ENCODE results near the gene ANKRD33B. TPM values are rescaled to one million over a fixed set of nuclear protein-coding genes. Genes with fewer than 3 reads are reported as not detected.

ANKRD33B gene
- total RNA-seq, 1 experiment from 2014 or later: 0.75 TPM

- intact Hi-C loops (cut with micrococcal nuclease; ENCODE audit: unreplicated experiment): no loop called here
- no peak overlapping the region for H3K27ac ChIP-seq (ENCODE audit: low read depth, low read length, poor library complexity, severe bottlenecking)
- H3K9me3 ChIP-seq (ENCODE audit: low read depth, low read length, poor library complexity, severe bottlenecking): no peaks in the 10 kb centered on the region
- POLR2A ChIA-PET (ENCODE audit: low non-redundant PET): no interaction called here
- TF ChIP-seq EZH2 (IDR thresholded peaks at IDR 0.05; ENCODE audit: borderline replicate concordance, low read depth, low read length, poor library complexity, severe bottlenecking): no peak
- TF ChIP-seq, protein P1, sequence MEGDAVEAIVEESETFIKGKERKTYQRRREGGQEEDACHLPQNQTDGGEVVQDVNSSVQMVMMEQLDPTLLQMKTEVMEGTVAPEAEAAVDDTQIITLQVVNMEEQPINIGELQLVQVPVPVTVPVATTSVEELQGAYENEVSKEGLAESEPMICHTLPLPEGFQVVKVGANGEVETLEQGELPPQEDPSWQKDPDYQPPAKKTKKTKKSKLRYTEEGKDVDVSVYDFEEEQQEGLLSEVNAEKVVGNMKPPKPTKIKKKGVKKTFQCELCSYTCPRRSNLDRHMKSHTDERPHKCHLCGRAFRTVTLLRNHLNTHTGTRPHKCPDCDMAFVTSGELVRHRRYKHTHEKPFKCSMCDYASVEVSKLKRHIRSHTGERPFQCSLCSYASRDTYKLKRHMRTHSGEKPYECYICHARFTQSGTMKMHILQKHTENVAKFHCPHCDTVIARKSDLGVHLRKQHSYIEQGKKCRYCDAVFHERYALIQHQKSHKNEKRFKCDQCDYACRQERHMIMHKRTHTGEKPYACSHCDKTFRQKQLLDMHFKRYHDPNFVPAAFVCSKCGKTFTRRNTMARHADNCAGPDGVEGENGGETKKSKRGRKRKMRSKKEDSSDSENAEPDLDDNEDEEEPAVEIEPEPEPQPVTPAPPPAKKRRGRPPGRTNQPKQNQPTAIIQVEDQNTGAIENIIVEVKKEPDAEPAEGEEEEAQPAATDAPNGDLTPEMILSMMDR (conservative IDR thresholded peaks at IDR 0.05; ENCODE audit: low read depth, low read length): no peak
- no peak overlapping the region for H3K4me3 ChIP-seq (ENCODE audit: low read depth, low read length, poor library complexity, severe bottlenecking)
- peaks cover 7% of the 10 kb centered on the region for H3K36me3 ChIP-seq (ENCODE audit: insufficient read depth, low read length, poor library complexity, severe bottlenecking)
- BruUV-seq (replicated peaks): no TSS peak
- peak; percentile 12 for DNase-seq (ENCODE audit: low spot score)
- no peaks in the 10 kb centered on the region for H3K27me3 ChIP-seq (replicated peaks; ENCODE audit: insufficient read depth, low read depth, low read length, poor library complexity)
- CTCF ChIA-PET: no interaction called here
- H3K4me1 ChIP-seq (ENCODE audit: insufficient read depth, low read length, poor library complexity, severe bottlenecking): peaks cover 4% of the 10 kb centered on the region
These were observed 112.4 kb downstream of the ANKRD33B start for GRCh38 chr5:10676224-10676623.

DNA sequence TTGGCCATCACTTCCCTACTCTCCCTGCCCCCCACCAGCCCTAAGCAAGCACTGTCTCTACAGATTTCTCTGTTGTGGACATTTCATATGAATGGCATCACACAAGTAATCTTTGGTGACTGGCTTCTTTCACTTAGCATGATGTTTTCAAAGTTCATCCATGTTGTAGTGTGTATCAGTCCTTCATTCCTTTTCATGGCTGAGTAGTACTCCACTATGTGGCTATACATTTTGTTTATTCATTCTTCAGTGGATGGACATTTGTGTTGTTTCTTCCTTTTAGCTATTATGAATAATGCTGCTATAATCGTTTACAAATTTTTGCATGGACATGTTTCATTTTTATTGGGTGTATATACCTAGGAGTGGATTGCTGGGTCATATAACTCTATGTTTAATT lies 113.1 kb downstream of the ANKRD33B start:
- CTCF ChIA-PET: no interaction called here
- no TSS peak for BruUV-seq (replicated peaks)
- TF ChIP-seq, protein P1 (conservative IDR thresholded peaks at IDR 0.05; ENCODE audit: low read depth, low read length): no peak
- TF ChIP-seq EZH2 (IDR thresholded peaks at IDR 0.05; ENCODE audit: borderline replicate concordance, low read depth, low read length, poor library complexity, severe bottlenecking): no peak
- Histone ChIP-seq H3K4me3 (ENCODE audit: low read depth, low read length, poor library complexity, severe bottlenecking) (no peak overlapping the region), H3K27ac (ENCODE audit: low read depth, low read length, poor library complexity, severe bottlenecking) (no peak overlapping the region), H3K36me3 (ENCODE audit: insufficient read depth, low read length, poor library complexity, severe bottlenecking) (peaks cover 7% of the 10 kb centered on the region), H3K27me3 (replicated peaks; ENCODE audit: insufficient read depth, low read depth, low read length, poor library complexity) (no peaks in the 10 kb centered on the region), H3K9me3 (ENCODE audit: low read depth, low read length, poor library complexity, severe bottlenecking) (no peaks in the 10 kb centered on the region), H3K4me1 (ENCODE audit: insufficient read depth, low read length, poor library complexity, severe bottlenecking) (no peaks in the 10 kb centered on the region)
- POLR2A ChIA-PET (ENCODE audit: low non-redundant PET): interaction anchor here (0.6 kb wide), 1 partner anchor 320 kb away, joined by 3 read pairs; no protein-coding TSS in a partner anchor
- no peak for DNase-seq (ENCODE audit: low spot score)
- intact Hi-C loops (cut with micrococcal nuclease; ENCODE audit: unreplicated experiment): no loop called here

DNA sequence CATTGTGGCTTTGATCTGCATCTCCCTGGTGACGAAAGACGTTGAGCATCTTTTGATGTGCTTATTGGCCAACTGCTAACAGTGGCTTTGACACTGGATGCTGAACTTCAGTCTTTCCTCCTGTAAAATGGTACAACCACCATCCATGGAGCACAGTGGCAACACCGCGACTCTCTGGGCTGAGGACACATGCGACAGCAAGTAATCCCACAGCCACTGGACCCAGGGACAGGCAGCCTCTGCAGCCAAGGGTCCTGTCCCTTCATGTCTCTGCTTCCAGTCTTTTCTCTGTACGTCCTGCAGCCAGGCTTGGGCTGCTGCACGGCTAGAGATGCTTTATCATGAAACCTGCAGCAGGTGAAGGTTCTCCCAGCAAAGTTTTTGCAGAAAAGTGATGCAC lies 113.7 kb downstream of the ANKRD33B start:
- no TSS peak for BruUV-seq (replicated peaks)
- Histone ChIP-seq H3K36me3 (ENCODE audit: insufficient read depth, low read length, poor library complexity, severe bottlenecking) (peaks cover 7% of the 10 kb centered on the region), H3K27me3 (replicated peaks; ENCODE audit: insufficient read depth, low read depth, low read length, poor library complexity) (no peaks in the 10 kb centered on the region), H3K4me1 (ENCODE audit: insufficient read depth, low read length, poor library complexity, severe bottlenecking) (no peaks in the 10 kb centered on the region), H3K27ac (ENCODE audit: low read depth, low read length, poor library complexity, severe bottlenecking) (no peak overlapping the region), H3K4me3 (ENCODE audit: low read depth, low read length, poor library complexity, severe bottlenecking) (no peak overlapping the region), H3K9me3 (ENCODE audit: low read depth, low read length, poor library complexity, severe bottlenecking) (no peaks in the 10 kb centered on the region)
- DNase-seq (ENCODE audit: low spot score): no peak
- no peak for TF ChIP-seq EZH2 (IDR thresholded peaks at IDR 0.05; ENCODE audit: borderline replicate concordance, low read depth, low read length, poor library complexity, severe bottlenecking)
- TF ChIP-seq, protein P1 (conservative IDR thresholded peaks at IDR 0.05; ENCODE audit: low read depth, low read length): no peak
- POLR2A ChIA-PET (ENCODE audit: low non-redundant PET): no interaction called here
- CTCF ChIA-PET: no interaction called here
- intact Hi-C loops (cut with micrococcal nuclease; ENCODE audit: unreplicated experiment): no loop called here

All from A673 (cell line).